HUES48 (cell line): ENCODE data around the gene RHEB.
A peak's percentile ranks its signal among the peaks of the same experiment; 100 is the strongest.

Source experiments
- H3K27ac ChIP-seq: one replicate; pipeline ENCODE4 v1.7.0; 2013; ENCODE audit warnings: low read depth, low read length, inconsistent platforms
- H3K27me3 ChIP-seq: 2 replicates; pipeline ENCODE4 v1.6.1; 2013; ENCODE audit warnings: mild to moderate bottlenecking, low read length; ENCODE audit not compliant: control insufficient read depth, insufficient read depth
- H3K36me3 ChIP-seq: 2 replicates; pipeline ENCODE4 v1.6.1; 2013; ENCODE audit warnings: low read length; ENCODE audit not compliant: control insufficient read depth, insufficient read depth
- H3K4me1 ChIP-seq: 2 replicates; pipeline ENCODE4 v1.6.1; 2013; ENCODE audit warnings: mild to moderate bottlenecking, low read length; ENCODE audit not compliant: control insufficient read depth, insufficient read depth
- H3K4me3 ChIP-seq: 2 replicates; pipeline ENCODE4 v1.5.1; 2013; ENCODE audit warnings: mild to moderate bottlenecking, low read depth, low read length
- H3K9ac ChIP-seq: 2 replicates; pipeline ENCODE4 v1.6.1; 2013; ENCODE audit warnings: mild to moderate bottlenecking, low read depth, low read length, moderate library complexity
- H3K9me3 ChIP-seq: 2 replicates; pipeline ENCODE4 v1.6.1; 2013; ENCODE audit warnings: low read length; ENCODE audit not compliant: control insufficient read depth, insufficient read depth

Gene RHEB

DNA sequence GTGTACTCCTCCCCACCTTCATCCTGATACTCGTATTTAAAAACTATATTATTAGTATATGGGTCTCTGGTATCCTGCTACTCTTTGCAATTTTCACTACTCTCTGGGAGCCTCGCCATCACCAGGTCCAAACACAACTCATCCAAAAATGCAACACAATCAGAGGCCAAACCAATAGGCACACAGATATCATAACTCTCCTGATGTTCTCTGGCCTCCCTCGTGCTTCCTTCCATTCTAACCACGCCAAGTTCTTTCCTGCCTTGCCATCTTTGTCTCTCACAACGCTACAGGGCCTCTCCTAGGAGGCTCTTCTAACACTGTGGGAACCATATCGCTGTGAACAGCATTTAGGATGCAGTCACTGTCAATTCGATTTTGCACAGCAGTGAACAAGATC lies 7.3 kb downstream of the RHEB start:
- H3K9ac ChIP-seq: no peak overlapping the region
- H3K27ac ChIP-seq: no peak overlapping the region
- H3K4me3 ChIP-seq: no peak overlapping the region
- peaks cover 28% of the 10 kb centered on the region for H3K4me1 ChIP-seq
- H3K9me3 ChIP-seq: no peaks in the 10 kb centered on the region
- H3K27me3 ChIP-seq: no peaks in the 10 kb centered on the region
- H3K36me3 ChIP-seq: no peaks in the 10 kb centered on the region

DNA sequence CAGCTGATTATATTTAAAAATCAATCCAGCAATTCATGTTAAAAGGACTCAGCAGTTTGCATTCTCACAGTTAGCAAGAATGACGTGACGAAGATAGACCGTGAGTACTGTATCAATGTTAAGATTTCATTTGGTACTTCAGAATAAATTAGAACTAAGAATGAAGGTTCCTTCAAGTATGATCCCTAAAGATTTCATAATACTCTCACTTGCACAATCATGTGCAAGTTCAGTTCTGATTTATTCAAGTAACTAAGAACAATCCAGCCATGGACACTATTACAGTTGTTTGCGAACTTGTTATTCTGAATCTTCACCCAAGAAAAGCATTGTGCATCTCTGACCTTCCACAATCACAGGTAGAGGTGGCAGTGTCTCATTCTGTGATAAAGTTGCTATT lies 7.7 kb downstream of the RHEB start:
- peaks cover 31% of the 10 kb centered on the region for H3K4me1 ChIP-seq
- no peak overlapping the region for H3K27ac ChIP-seq
- no peak overlapping the region for H3K4me3 ChIP-seq
- no peaks in the 10 kb centered on the region for H3K9me3 ChIP-seq
- no peaks in the 10 kb centered on the region for H3K36me3 ChIP-seq
- no peaks in the 10 kb centered on the region for H3K27me3 ChIP-seq
- H3K9ac ChIP-seq: no peak overlapping the region

DNA sequence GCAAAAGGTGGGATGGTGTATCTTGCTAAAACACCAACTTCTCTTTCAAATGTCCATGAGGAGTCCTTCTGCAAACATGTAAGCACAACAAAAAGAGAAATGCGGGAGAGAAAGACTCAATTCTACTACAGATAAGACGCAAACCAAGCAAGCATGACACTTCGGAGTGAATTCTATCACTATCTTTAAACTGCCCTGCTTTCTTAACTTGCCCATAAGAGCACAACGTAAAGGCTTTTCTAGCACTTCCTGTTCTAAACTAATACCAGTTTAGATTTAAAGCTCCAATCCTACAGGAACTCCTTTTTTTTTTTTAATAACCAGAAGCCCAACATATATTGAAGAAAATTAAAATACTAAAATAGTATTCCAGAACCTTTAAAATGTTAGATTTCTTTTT lies 8.4 kb downstream of the RHEB start:
- no peaks in the 10 kb centered on the region for H3K27me3 ChIP-seq
- H3K9me3 ChIP-seq: no peaks in the 10 kb centered on the region
- H3K36me3 ChIP-seq: no peaks in the 10 kb centered on the region
- H3K4me1 ChIP-seq: peaks cover 34% of the 10 kb centered on the region
- H3K4me3 ChIP-seq: no peak overlapping the region
- H3K27ac ChIP-seq: no peak overlapping the region
- no peak overlapping the region for H3K9ac ChIP-seq

DNA sequence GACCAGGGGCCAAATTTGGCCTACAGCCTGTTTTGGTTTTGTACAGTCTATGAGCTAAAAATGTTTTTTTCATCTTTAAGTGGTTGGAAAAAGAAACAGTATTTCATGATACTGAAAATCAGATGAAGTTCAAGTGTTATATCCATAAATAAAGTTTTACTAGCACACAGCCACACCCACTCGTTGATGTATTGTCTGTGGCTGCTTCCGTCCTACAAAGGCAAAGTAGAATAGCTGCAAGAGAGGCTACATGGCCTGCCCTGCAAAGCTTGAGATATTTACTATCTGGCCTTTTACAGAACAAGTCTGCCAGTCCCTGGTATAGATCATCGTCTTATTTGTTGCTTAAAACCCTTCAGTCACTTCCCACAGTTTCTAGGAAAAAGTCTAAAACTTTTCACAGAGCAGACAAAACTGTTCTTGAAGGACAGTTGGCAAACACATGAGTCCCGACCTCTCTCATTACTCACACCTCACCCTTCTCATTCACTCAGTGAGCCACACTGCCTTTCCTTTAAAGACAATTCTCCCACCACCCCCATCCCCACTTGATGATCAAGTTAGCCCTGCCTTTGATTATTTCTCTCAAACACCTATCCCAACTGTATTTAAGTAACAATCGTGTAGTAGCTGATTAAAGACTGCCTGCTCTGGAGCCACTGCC lies 9.9 kb downstream of the RHEB start:
- Histone ChIP-seq H3K4me1 (peaks cover 39% of the 10 kb centered on the region), H3K4me3 (no peak overlapping the region), H3K27me3 (no peaks in the 10 kb centered on the region), H3K9me3 (no peaks in the 10 kb centered on the region), H3K9ac (no peak overlapping the region), H3K27ac (no peak overlapping the region), H3K36me3 (no peaks in the 10 kb centered on the region)

DNA sequence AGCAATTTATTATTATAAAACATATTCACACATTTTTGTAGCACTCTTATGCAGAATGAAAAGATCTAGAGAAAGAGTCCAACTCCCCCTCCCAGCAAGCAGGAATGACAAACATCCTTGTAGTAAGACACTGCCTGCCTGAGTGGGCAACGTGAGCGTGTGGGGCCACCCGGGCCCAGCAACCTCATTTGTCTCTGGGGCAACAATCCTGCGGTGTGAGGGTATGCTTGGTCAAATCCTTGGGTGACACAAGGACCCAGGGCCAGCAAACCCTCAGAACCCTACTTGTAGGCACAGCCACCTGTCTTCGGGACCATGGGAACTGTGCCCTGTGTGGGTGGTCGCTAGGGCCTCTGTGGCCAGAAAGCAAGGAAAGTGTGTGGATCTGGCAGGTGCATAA lies 10.7 kb downstream of the RHEB start:
- Histone ChIP-seq H3K9ac (no peak overlapping the region), H3K4me3 (no peak overlapping the region), H3K27ac (no peak overlapping the region), H3K9me3 (no peaks in the 10 kb centered on the region), H3K4me1 (peaks cover 47% of the 10 kb centered on the region), H3K27me3 (no peaks in the 10 kb centered on the region), H3K36me3 (no peaks in the 10 kb centered on the region)

DNA sequence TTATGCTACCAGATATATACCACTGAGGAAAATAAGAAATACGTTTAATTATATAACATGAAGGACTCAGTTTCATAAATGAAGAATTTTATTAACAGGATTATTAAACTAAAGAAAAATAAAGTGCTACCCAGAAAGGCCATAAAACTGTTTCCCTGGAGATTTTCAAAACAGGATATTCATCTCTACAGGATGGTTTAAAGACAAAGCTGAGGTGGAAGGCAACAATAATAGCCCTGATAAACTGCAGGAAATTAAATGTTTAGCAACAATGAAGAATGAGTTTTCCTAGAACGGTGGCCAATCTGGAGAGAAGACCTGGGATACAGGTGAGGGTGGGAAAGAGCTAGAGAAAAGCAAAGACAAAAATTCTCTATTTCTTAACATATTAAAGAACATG lies 11.9 kb downstream of the RHEB start:
- no peak overlapping the region for H3K9ac ChIP-seq
- no peak overlapping the region for H3K27ac ChIP-seq
- no peak overlapping the region for H3K4me3 ChIP-seq
- H3K36me3 ChIP-seq: no peaks in the 10 kb centered on the region
- no peaks in the 10 kb centered on the region for H3K9me3 ChIP-seq
- H3K27me3 ChIP-seq: no peaks in the 10 kb centered on the region
- peaks cover 50% of the 10 kb centered on the region for H3K4me1 ChIP-seq

DNA sequence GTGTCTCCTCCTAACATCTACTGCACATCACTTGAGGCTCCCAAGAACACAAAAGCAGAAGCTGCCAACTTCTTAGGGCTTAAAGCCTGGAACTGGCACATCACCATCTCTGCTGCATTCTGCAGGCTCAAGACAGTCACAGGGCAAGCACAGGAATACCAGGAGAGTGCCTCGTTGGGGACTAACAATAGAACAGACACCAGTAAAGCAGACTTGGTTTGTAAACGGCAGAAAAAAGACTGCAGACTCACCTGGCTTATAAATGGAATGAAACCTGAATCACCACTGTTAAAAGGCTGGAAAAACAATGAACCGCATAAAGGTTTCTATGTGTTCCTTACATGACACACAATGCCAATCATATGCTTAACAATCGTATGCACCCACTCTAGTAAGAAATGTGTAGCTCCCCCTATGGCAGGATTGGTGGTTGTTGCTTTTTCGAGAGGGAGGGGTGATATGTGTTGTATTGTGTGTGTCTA lies 12.8 kb downstream of the RHEB start:
- H3K27me3 ChIP-seq: no peaks in the 10 kb centered on the region
- H3K36me3 ChIP-seq: no peaks in the 10 kb centered on the region
- peak overlapping the region; percentile 30 for H3K27ac ChIP-seq
- H3K9ac ChIP-seq: no peak overlapping the region
- no peaks in the 10 kb centered on the region for H3K9me3 ChIP-seq
- H3K4me3 ChIP-seq: no peak overlapping the region
- H3K4me1 ChIP-seq: peaks cover 50% of the 10 kb centered on the region

DNA sequence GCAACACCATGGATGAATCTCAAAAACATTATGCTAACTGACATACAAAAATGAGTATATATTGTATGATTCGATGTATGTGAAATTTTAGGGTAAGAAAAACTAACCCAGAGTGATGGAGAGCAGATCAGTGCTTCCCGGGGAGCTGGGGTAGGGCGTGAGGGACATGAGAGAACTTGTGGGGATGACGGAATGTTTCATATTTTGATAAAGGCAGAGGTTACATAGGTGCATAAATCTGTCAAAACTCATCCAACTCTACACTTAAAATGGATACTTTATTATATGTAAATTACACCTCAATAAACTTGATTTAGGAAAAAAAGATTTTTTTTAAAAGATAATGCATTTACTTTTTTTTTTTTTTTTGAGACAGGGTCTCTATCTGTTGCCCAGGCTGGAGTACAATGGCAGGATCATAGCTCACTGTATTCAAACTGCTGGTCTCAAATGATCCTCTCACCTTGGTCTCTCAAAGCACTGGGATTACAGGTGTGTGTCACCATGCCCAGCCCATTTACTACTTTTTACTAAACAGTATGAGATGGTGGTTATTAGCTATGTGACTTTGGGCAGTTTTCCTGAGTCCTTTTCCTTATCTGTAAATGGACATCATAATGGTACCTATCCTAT lies 13.7 kb downstream of the RHEB start:
- H3K9ac ChIP-seq: no peak overlapping the region
- H3K27ac ChIP-seq: no peak overlapping the region
- peaks cover 50% of the 10 kb centered on the region for H3K4me1 ChIP-seq
- no peaks in the 10 kb centered on the region for H3K9me3 ChIP-seq
- no peaks in the 10 kb centered on the region for H3K36me3 ChIP-seq
- no peaks in the 10 kb centered on the region for H3K27me3 ChIP-seq
- H3K4me3 ChIP-seq: no peak overlapping the region

DNA sequence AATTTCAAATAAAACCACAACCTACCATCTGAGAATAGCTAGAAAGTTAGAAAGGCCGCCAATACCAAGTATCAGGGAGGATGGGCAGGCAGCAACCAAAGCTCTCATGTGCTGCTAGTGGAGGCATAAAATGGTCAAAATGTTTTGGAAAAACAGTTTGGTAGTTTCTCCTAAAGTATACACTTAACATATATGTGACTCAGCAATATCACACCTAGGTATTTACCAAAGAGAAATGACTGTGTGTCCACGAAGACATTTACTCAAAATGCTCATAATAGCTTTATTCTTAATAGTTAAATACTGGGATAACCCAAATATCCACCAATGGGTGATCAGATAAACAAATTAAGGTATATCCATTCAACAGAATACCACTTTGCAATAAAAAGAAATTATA lies 14.3 kb downstream of the RHEB start:
- no peaks in the 10 kb centered on the region for H3K36me3 ChIP-seq
- no peaks in the 10 kb centered on the region for H3K27me3 ChIP-seq
- no peak overlapping the region for H3K9ac ChIP-seq
- no peak overlapping the region for H3K27ac ChIP-seq
- H3K4me3 ChIP-seq: no peak overlapping the region
- peaks cover 46% of the 10 kb centered on the region for H3K4me1 ChIP-seq
- H3K9me3 ChIP-seq: no peaks in the 10 kb centered on the region

DNA sequence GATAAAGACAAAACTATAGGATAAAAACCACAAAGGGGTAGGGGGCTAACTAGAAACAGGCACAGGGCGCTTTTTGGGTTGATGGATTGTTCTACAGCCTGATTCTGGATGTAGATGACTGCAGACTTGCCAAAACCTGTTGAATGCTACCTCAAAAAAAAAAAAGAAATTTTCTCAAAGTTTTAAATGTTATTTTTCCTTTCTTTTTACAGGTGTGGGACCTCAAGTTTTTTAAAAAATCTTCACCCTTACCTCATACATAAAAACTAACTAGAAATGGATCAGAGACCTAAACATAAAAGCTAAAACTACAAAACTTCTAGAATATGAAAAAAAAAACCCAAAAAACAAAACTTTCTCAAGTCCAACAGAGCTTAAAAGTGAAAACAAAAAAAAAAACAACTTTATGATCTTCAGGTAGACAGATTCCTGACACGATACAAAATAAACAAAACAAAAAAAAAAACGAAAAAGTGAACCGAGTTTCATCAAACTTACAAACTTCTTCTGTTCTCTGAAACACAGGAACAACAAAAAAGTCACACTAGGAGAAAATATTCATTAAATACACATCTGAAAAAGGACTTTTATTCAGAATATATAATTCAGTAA lies 14.9 kb downstream of the RHEB start:
- Histone ChIP-seq H3K9ac (no peak overlapping the region), H3K27ac (no peak overlapping the region), H3K4me1 (peaks cover 41% of the 10 kb centered on the region), H3K4me3 (no peak overlapping the region), H3K9me3 (no peaks in the 10 kb centered on the region), H3K27me3 (no peaks in the 10 kb centered on the region), H3K36me3 (no peaks in the 10 kb centered on the region)

DNA sequence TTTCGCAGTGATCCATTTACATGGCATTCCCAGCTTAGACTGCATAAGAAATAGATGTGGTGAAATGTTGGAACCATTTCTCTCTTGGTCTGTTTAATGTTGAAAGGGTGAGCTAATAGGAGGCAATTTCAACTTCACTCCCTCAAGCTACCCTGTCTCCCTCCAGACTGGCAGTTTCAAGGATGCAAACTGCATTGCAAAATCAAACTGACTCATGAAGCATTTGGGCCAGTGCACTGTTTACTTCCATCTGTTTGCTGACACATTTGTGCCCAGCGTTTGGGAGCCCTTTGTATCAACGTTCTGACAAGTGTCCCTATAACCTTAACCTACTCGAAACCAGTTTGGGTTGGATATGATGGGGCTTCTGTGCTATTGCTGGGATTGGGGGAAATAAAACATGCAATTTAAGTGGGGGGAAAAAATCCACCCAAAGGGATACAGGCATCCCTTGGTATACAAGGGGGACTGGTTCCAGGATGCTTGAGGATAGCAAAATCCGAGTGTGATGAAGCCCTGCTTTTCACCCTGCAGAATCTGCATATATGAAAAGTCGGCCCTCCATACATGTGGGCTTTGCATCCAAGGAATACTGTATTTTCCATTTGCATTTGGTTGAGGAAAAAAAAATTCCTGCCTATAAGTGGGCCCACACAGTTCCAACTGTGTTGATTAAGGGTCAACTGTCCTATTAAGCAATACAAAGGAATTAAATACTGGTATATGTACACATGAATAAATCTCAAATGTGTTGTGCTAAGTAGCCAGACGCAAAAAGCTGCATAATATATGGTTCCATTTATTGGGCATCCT lies 15.6 kb downstream of the RHEB start:
- Histone ChIP-seq H3K9ac (no peak overlapping the region), H3K27ac (no peak overlapping the region), H3K36me3 (no peaks in the 10 kb centered on the region), H3K27me3 (no peaks in the 10 kb centered on the region), H3K4me3 (no peak overlapping the region), H3K4me1 (peaks cover 41% of the 10 kb centered on the region), H3K9me3 (no peaks in the 10 kb centered on the region)
